ENCODE measurements around the gene PTGDS. TPM values are rescaled to one million over a fixed set of nuclear protein-coding genes. Genes with fewer than 3 reads are reported as not detected.

PTGDS gene
- total and polyA plus RNA-seq, 7 experiments from 2014 or later, result 0.97 to 68.7 (median 4.3) TPM; not detected in 2

DNA sequence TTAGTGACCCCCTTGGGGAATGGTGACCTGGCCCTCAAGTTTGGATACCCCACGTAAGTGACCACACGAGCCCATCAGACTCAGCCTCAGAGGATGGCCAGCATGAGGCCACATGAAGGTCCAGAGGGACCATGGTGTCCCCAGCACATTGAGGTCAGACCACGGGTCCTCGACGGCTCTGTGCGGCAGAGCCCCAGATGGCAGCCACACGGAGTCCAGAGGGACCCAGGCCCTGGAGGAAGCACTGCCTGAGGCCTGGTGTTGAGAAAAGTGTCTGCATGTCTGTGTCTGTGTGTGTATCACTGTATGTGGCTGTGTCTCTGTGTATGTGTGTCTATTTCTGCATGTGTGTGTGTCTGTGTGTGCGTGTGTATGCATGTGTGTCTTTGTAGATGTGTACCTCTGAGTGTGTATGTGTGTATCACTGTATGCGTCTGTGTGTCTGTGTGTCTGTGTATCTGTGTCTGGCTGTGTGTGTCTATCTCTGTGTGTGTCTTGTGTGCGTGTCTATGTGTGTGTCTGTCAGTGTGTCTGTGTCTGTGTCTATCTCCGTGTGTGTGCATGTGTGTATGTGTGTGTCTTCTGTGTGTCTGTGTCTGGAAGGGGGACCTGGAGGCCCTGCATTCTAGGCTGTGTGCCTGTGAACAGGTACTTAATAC, 6.5 kb downstream of the PTGDS start:
- no peak overlapping the region for H3K4me3 ChIP-seq (ENCODE audit: low read length)
- ATAC-seq, result no peak
- no peaks in the 10 kb centered on the region for H3K4me1 ChIP-seq (ENCODE audit: control insufficient read depth in 2 of 2, insufficient read depth in 2 of 2, low read length in 2 of 2)
- H3K4me1 Mint-ChIP-seq, result peaks cover 0 to 6% (median 5%) of the 10 kb centered on the region in 7 donors
- ChIA-PET CTCF (no interaction called here), POLR2A (no interaction called here)
- H3K9me3 Mint-ChIP-seq, result no peaks in the 10 kb centered on the region
- no peaks in the 10 kb centered on the region for H3K36me3 ChIP-seq (ENCODE audit: control insufficient read depth in 2 of 3, insufficient read depth in 3 of 3, low read length in 3 of 3)
- H3K27me3 Mint-ChIP-seq, result peaks cover 17 to 41% (median 20%) of the 10 kb centered on the region in 5 donors
- peak overlapping the region in 3 of 10 donors; percentile 1 to 36 (median 33) for H3K4me3 Mint-ChIP-seq
- H3K36me3 Mint-ChIP-seq, result peaks cover 0 to 5% (median 3%) of the 10 kb centered on the region in 5 donors
- no peak for DNase-seq
- H3K27ac Mint-ChIP-seq, result no peak overlapping the region
- H3K27me3 ChIP-seq (ENCODE audit: control insufficient read depth in 2 of 2, insufficient read depth in 2 of 2, low read length in 2 of 2), result peaks cover 0 to 6% of the 10 kb centered on the region in 2 donors
- H3K27ac ChIP-seq (ENCODE audit: low read depth, low read length), result no peak overlapping the region
- intact Hi-C loops (cut with micrococcal nuclease), result no loop called here
- no peaks in the 10 kb centered on the region for H3K9me3 ChIP-seq (ENCODE audit: control insufficient read depth in 2 of 3, low read length in 3 of 3)

- ChIA-PET POLR2A (no interaction called here), CTCF (no interaction called here)
- Mint-ChIP-seq H3K4me1 (peaks cover 0 to 6% (median 5%) of the 10 kb centered on the region in 7 donors), H3K36me3 (peaks cover 0 to 5% (median 3%) of the 10 kb centered on the region in 5 donors), H3K4me3 (no peak overlapping the region), H3K9me3 (peaks cover 0 to 1% (median 0%) of the 10 kb centered on the region in 11 donors), H3K27ac (no peak overlapping the region), H3K27me3 (peaks cover 17 to 42% (median 20%) of the 10 kb centered on the region in 5 donors)
- Histone ChIP-seq H3K9me3 (ENCODE audit: control insufficient read depth in 2 of 3, low read length in 3 of 3) (no peaks in the 10 kb centered on the region), H3K4me1 (ENCODE audit: control insufficient read depth in 2 of 2, insufficient read depth in 2 of 2, low read length in 2 of 2) (no peaks in the 10 kb centered on the region), H3K27me3 (ENCODE audit: control insufficient read depth in 2 of 2, insufficient read depth in 2 of 2, low read length in 2 of 2) (peaks cover 0 to 6% of the 10 kb centered on the region in 2 donors), H3K27ac (ENCODE audit: low read depth, low read length) (no peak overlapping the region), H3K4me3 (ENCODE audit: low read length) (no peak overlapping the region), H3K36me3 (ENCODE audit: control insufficient read depth in 2 of 3, insufficient read depth in 3 of 3, low read length in 3 of 3) (no peaks in the 10 kb centered on the region)
- no peak for ATAC-seq
- intact Hi-C loops (cut with micrococcal nuclease), result no loop called here
- no peak for DNase-seq
These were observed 7.2 kb downstream of the PTGDS start for GRCh38 chr9:136984464-136985026.

GRCh38 chr9:136985027-136985602, 7.8 kb downstream of the PTGDS start:
- Mint-ChIP-seq H3K27ac (no peak overlapping the region), H3K27me3 (peaks cover 17 to 48% (median 20%) of the 10 kb centered on the region in 5 donors), H3K9me3 (peaks cover 0 to 1% (median 0%) of the 10 kb centered on the region in 11 donors), H3K4me3 (no peak overlapping the region), H3K36me3 (peaks cover 0 to 5% (median 3%) of the 10 kb centered on the region in 5 donors), H3K4me1 (peaks cover 0 to 6% (median 5%) of the 10 kb centered on the region in 7 donors)
- no peak for DNase-seq
- intact Hi-C loops (cut with micrococcal nuclease), result no loop called here
- Histone ChIP-seq H3K27me3 (ENCODE audit: control insufficient read depth in 2 of 2, insufficient read depth in 2 of 2, low read length in 2 of 2) (peaks cover 0 to 6% of the 10 kb centered on the region in 2 donors), H3K4me3 (ENCODE audit: low read length) (no peak overlapping the region), H3K4me1 (ENCODE audit: control insufficient read depth in 2 of 2, insufficient read depth in 2 of 2, low read length in 2 of 2) (no peaks in the 10 kb centered on the region), H3K9me3 (ENCODE audit: control insufficient read depth in 2 of 3, low read length in 3 of 3) (no peaks in the 10 kb centered on the region), H3K36me3 (ENCODE audit: control insufficient read depth in 2 of 3, insufficient read depth in 3 of 3, low read length in 3 of 3) (no peaks in the 10 kb centered on the region), H3K27ac (ENCODE audit: low read depth, low read length) (no peak overlapping the region)
- POLR2A ChIA-PET, result no interaction called here
- CTCF ChIA-PET, result no interaction called here
- peak; percentile 35 for ATAC-seq

DNA sequence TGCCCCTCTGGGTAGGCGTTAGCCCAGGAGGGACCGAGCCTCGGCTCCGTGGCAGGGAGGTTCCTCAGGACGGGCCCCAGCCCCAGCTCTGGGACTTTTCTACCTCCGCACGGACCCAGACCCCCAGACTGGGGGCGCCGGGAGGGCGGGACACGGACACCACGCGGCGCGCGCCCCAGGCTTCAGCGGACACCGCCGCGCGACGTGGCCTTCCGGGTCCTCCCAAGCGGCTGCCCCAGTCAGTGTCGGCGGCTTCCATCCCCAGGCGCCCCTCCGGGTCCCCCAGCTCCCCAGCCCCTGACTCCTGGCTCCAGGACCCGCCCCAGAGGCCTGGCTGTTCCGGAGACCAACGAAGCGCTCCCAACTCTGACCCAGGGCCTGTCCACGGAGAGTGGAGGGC, 8.5 kb downstream of the PTGDS start:
- DNase-seq, result no peak
- Mint-ChIP-seq H3K4me1 (peaks cover 0 to 9% (median 5%) of the 10 kb centered on the region in 7 donors), H3K4me3 (peak overlapping the region in 1 of 10 donors; percentile 14), H3K9me3 (peaks cover 0 to 1% (median 0%) of the 10 kb centered on the region in 11 donors), H3K27ac (no peak overlapping the region), H3K27me3 (peaks cover 13 to 50% (median 20%) of the 10 kb centered on the region in 5 donors), H3K36me3 (peaks cover 0 to 5% (median 3%) of the 10 kb centered on the region in 5 donors)
- no peaks in the 10 kb centered on the region for H3K4me1 ChIP-seq (ENCODE audit: control insufficient read depth in 2 of 2, insufficient read depth in 2 of 2, low read length in 2 of 2)
- H3K27me3 ChIP-seq (ENCODE audit: control insufficient read depth in 2 of 2, insufficient read depth in 2 of 2, low read length in 2 of 2), result peaks cover 0 to 6% of the 10 kb centered on the region in 2 donors
- H3K4me3 ChIP-seq (ENCODE audit: low read length), result no peak overlapping the region
- ATAC-seq, result no peak
- H3K27ac ChIP-seq (ENCODE audit: low read depth, low read length), result no peak overlapping the region
- POLR2A ChIA-PET, result no interaction called here
- H3K9me3 ChIP-seq (ENCODE audit: control insufficient read depth in 2 of 3, low read length in 3 of 3), result no peaks in the 10 kb centered on the region
- CTCF ChIA-PET, result no interaction called here
- H3K36me3 ChIP-seq (ENCODE audit: control insufficient read depth in 2 of 3, insufficient read depth in 3 of 3, low read length in 3 of 3), result no peaks in the 10 kb centered on the region
- intact Hi-C loops (cut with micrococcal nuclease), result no loop called here

- DNase-seq, result no peak
- Histone ChIP-seq H3K4me3 (ENCODE audit: low read length) (no peak overlapping the region), H3K4me1 (ENCODE audit: control insufficient read depth in 2 of 2, insufficient read depth in 2 of 2, low read length in 2 of 2) (peaks cover 7 to 12% of the 10 kb centered on the region in 2 donors), H3K9me3 (ENCODE audit: control insufficient read depth in 2 of 3, low read length in 3 of 3) (no peaks in the 10 kb centered on the region), H3K36me3 (ENCODE audit: control insufficient read depth in 2 of 3, insufficient read depth in 3 of 3, low read length in 3 of 3) (peaks cover 0 to 3% (median 0%) of the 10 kb centered on the region in 3 experiments), H3K27ac (ENCODE audit: low read depth, low read length) (no peak overlapping the region), H3K27me3 (ENCODE audit: control insufficient read depth in 2 of 2, insufficient read depth in 2 of 2, low read length in 2 of 2) (no peaks in the 10 kb centered on the region)
- Mint-ChIP-seq H3K9me3 (peaks cover 0 to 1% (median 0%) of the 10 kb centered on the region in 11 donors), H3K4me3 (peak overlapping the region in 1 of 10 donors; percentile 23), H3K27ac (peak overlapping the region in 1 of 9 donors; percentile 24), H3K27me3 (peaks cover 8 to 42% (median 15%) of the 10 kb centered on the region in 5 donors), H3K4me1 (peaks cover 0 to 23% (median 10%) of the 10 kb centered on the region in 7 donors), H3K36me3 (peaks cover 1 to 6% (median 3%) of the 10 kb centered on the region in 5 donors)
- CTCF ChIA-PET, result no interaction called here
- intact Hi-C loops (cut with micrococcal nuclease), result no loop called here
- POLR2A ChIA-PET, result interaction anchor here (0.6 to 1.3 kb wide), 3 partner anchors 11 to 80 kb away, joined by 3 to 4 read pairs (median 3); no protein-coding TSS in a partner anchor
- no peak for ATAC-seq
These were observed 11.6 kb downstream of the PTGDS start for GRCh38 chr9:136988872-136989271.

DNA sequence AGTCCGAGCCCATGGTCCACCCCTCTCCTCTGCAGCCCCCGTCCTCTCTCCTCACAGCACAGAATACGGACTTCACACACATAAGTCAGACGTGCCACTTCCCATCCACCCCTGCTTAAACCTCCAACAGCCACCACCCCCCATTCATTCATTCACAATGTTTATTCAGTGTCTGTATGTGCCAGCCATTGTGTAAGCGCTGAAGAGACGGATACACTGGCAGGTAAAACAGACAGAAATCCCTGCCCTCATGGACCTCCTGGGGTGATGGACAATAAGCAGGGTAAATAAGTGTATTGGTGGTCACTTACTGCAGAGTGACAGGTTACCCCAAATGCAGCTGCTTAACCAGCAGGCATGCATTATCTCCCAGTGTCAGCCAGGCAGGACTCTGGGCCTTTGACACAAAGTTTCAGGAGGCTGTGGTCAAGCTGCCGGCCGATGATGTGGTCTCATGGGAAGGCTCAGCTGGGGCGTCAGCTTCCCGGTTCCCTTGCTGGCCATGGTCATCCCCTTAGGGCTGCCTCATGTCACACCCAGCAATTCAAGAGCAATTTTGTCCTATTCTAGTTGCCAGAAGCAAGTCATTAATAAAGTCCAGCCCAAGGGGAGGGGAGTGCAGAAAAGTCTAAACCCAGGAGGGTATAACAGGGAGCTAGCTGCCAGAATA, 13.1 kb downstream of the PTGDS start:
- Histone ChIP-seq H3K27me3 (ENCODE audit: control insufficient read depth in 2 of 2, insufficient read depth in 2 of 2, low read length in 2 of 2) (no peaks in the 10 kb centered on the region), H3K4me3 (ENCODE audit: low read length) (no peak overlapping the region), H3K4me1 (ENCODE audit: control insufficient read depth in 2 of 2, insufficient read depth in 2 of 2, low read length in 2 of 2) (peaks cover 7 to 12% of the 10 kb centered on the region in 2 donors), H3K27ac (ENCODE audit: low read depth, low read length) (no peak overlapping the region), H3K36me3 (ENCODE audit: control insufficient read depth in 2 of 3, insufficient read depth in 3 of 3, low read length in 3 of 3) (peaks cover 0 to 9% (median 0%) of the 10 kb centered on the region in 3 experiments), H3K9me3 (ENCODE audit: control insufficient read depth in 2 of 3, low read length in 3 of 3) (no peaks in the 10 kb centered on the region)
- Mint-ChIP-seq H3K4me1 (peaks cover 0 to 21% (median 12%) of the 10 kb centered on the region in 7 donors), H3K27ac (peak overlapping the region in 6 of 9 donors; percentile 11 to 79 (median 64)), H3K36me3 (peaks cover 0 to 7% (median 0%) of the 10 kb centered on the region in 5 donors), H3K9me3 (peaks cover 0 to 1% (median 0%) of the 10 kb centered on the region in 11 donors), H3K27me3 (peaks cover 5 to 30% (median 10%) of the 10 kb centered on the region in 5 donors), H3K4me3 (peak overlapping the region; percentile 31 to 90 (median 85))
- no peak for DNase-seq
- intact Hi-C loops (cut with micrococcal nuclease), result loop anchor here in 1 of 2 donors (5.0 kb wide), 2 partner anchors 38 to 432 kb away; partner anchors contain the start of genes EXD3, LCN12 and NOXA1
- no peak for ATAC-seq
- ChIA-PET POLR2A (no interaction called here), CTCF (no interaction called here)
